ENCODE measurements around the gene OR5B17. TPM values are rescaled to one million over a fixed set of nuclear protein-coding genes. Genes with fewer than 3 reads are reported as not detected.
"Not testable (repeated sequence)": the region's sequence is repeated elsewhere in the genome, so short reads cannot be mapped to it uniquely, and the experiment has no call there.

The OR5B17 gene
- total RNA-seq: not detected

DNA sequence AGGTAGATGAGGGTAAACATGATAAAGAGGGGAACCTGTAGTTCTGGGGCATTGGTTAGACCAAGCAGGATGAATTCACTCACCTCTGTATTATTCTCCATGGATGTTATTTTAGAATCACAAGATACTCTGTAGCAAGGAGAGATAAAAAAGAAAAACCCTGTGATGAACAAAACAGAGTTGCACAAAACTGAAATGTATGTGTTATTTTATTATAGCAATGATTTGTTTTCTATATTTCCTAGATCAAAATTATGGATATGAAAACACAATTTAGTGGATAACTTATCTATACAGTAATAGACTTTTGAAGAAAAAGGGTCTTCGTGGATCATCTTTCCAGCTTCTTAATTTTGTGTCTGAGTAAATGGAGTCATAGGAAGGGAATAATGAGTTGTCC, at the start of gene OR5B17:
Gene OR5B17 (minus strand): TSS at position 101 of the 400 bp plus-strand sequence. CDS start 0 bp downstream, at position 101.
- Mint-ChIP-seq H3K27ac (no peak within 1 kb of the TSS), H3K4me3 (no peak within 1 kb of the TSS), H3K27me3 (ENCODE audit: low read depth) (peaks cover 8% of the 10 kb centered on the region), H3K4me1 (ENCODE audit: low read depth) (no peaks in the 10 kb centered on the region), H3K9me3 (ENCODE audit: insufficient read depth) (no peaks in the 10 kb centered on the region), H3K36me3 (ENCODE audit: low read depth) (no peaks in the 10 kb centered on the region)
- ChIA-PET CTCF (no interaction called here), POLR2A (no interaction called here)
- DNase-seq: no peak
- no peak for ATAC-seq

DNA sequence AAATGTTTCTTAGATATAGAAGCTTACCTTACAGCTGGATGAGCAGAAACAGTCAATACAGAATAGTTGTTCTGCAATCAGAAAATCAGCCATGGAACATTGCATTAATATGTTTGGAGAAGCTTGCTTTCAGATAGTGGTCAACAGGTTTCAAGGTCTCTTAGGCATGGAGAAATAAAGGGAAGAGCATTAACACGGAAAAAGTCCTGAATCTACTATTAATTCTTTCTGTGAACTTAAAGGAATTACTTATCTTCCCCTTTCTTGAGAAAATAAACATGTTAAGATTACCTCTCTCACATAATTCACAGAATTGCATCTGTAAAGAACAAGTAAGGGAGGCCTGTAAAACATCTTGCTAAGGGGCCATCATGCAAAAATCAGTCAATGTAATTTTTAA, 47.9 kb upstream of the OR5B17 start, which contains the start of gene OR5B3:
Gene OR5B3 (minus strand): TSS at position 101 of the 400 bp plus-strand sequence. CDS start 3,465 bp downstream, outside the sequence.
- H3K27me3 Mint-ChIP-seq (ENCODE audit: low read depth): no peaks in the 10 kb centered on the region
- H3K4me1 Mint-ChIP-seq (ENCODE audit: low read depth): no peaks in the 10 kb centered on the region
- no peak within 1 kb of the TSS for H3K4me3 Mint-ChIP-seq
- no peak within 1 kb of the TSS for H3K27ac Mint-ChIP-seq
- ChIA-PET CTCF (no interaction called here), POLR2A (no interaction called here)
- DNase-seq (no peak), ATAC-seq (no peak)
- H3K9me3 Mint-ChIP-seq (ENCODE audit: insufficient read depth): peaks cover 7% of the 10 kb centered on the region
- no peaks in the 10 kb centered on the region for H3K36me3 Mint-ChIP-seq (ENCODE audit: low read depth)

DNA sequence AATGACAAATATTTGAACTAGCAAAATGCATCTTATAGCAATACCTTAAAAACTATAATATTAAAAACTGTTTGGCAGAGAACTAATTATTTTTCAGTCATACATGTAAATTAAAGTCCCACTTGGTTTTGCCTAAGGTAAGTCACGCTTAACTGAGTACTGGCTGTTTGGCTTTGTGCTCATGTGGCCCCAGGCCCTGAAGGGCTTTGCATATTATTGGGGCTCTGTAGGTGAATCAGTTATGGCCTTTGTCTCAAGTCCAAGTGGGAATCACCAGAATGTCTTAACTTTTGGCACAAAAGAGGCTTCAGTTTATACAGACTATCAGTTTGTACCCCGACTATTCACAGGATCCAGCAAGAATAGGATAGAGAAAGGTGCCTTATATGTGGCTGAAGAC, 40.8 kb upstream of the OR5B17 start:
- H3K4me3 Mint-ChIP-seq; H3K27me3 Mint-ChIP-seq (ENCODE audit: low read depth); H3K4me1 Mint-ChIP-seq (ENCODE audit: low read depth); H3K27ac Mint-ChIP-seq; DNase-seq; H3K9me3 Mint-ChIP-seq (ENCODE audit: insufficient read depth); CTCF ChIA-PET; ATAC-seq; POLR2A ChIA-PET; H3K36me3 Mint-ChIP-seq (ENCODE audit: low read depth): not testable (repeated sequence)

DNA sequence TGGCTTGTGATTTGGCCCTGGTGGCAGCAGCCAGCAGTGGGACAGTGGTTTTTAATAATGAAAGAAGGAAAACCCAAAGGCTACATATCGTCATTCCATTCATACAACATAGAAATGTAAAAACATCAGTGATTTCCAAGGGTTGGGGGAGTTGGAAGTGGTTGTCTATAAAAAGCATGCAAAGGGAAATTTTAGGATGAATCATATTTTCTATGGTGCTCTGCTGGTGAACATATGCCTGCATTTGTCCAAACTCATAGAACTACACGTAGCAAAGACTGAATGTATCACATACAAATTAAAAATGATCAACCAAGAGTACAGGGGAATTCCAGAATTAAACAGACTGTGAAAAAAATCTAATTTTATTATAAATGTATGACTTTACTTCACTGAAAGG, 36.7 kb upstream of the OR5B17 start:
- ChIA-PET CTCF (no interaction called here), POLR2A (no interaction called here)
- Mint-ChIP-seq H3K27me3 (ENCODE audit: low read depth) (no peaks in the 10 kb centered on the region), H3K9me3 (ENCODE audit: insufficient read depth) (peaks cover 5% of the 10 kb centered on the region), H3K4me1 (ENCODE audit: low read depth) (no peaks in the 10 kb centered on the region), H3K36me3 (ENCODE audit: low read depth) (no peaks in the 10 kb centered on the region), H3K27ac (no peak overlapping the region), H3K4me3 (no peak overlapping the region)
- ATAC-seq: no peak
- DNase-seq: no peak

- no peaks in the 10 kb centered on the region for H3K27me3 Mint-ChIP-seq (ENCODE audit: low read depth)
- ChIA-PET POLR2A (no interaction called here), CTCF (no interaction called here)
- no peak overlapping the region for H3K4me3 Mint-ChIP-seq
- H3K27ac Mint-ChIP-seq: no peak overlapping the region
- ATAC-seq (no peak), DNase-seq (no peak)
- peaks cover 5% of the 10 kb centered on the region for H3K9me3 Mint-ChIP-seq (ENCODE audit: insufficient read depth)
- no peaks in the 10 kb centered on the region for H3K36me3 Mint-ChIP-seq (ENCODE audit: low read depth)
- H3K4me1 Mint-ChIP-seq (ENCODE audit: low read depth): no peaks in the 10 kb centered on the region
Observed at GRCh38 chr11:58394195-58394594, 35.3 kb upstream of the OR5B17 start.

- ATAC-seq: no peak
- POLR2A ChIA-PET: no interaction called here
- no peaks in the 10 kb centered on the region for H3K36me3 Mint-ChIP-seq (ENCODE audit: low read depth)
Observed at GRCh38 chr11:58392746-58393145, 33.9 kb upstream of the OR5B17 start.

GRCh38 chr11:58391879-58392278, 33.0 kb upstream of the OR5B17 start:
- POLR2A ChIA-PET: no interaction called here
- Mint-ChIP-seq H3K4me3 (no peak overlapping the region), H3K27me3 (ENCODE audit: low read depth) (no peaks in the 10 kb centered on the region), H3K4me1 (ENCODE audit: low read depth) (no peaks in the 10 kb centered on the region), H3K27ac (no peak overlapping the region), H3K36me3 (ENCODE audit: low read depth) (no peaks in the 10 kb centered on the region), H3K9me3 (ENCODE audit: insufficient read depth) (peaks cover 5% of the 10 kb centered on the region)
- ATAC-seq (no peak), DNase-seq (no peak)
- CTCF ChIA-PET: no interaction called here

More at GRCh38 chr11:58392746-58393145, 33.9 kb upstream of the OR5B17 start:
- H3K4me1 Mint-ChIP-seq (ENCODE audit: low read depth): no peaks in the 10 kb centered on the region
- no peak for DNase-seq
- no peak overlapping the region for H3K4me3 Mint-ChIP-seq
- H3K27ac Mint-ChIP-seq: no peak overlapping the region
- H3K27me3 Mint-ChIP-seq (ENCODE audit: low read depth): no peaks in the 10 kb centered on the region
- peaks cover 5% of the 10 kb centered on the region for H3K9me3 Mint-ChIP-seq (ENCODE audit: insufficient read depth)
- CTCF ChIA-PET: no interaction called here

DNA sequence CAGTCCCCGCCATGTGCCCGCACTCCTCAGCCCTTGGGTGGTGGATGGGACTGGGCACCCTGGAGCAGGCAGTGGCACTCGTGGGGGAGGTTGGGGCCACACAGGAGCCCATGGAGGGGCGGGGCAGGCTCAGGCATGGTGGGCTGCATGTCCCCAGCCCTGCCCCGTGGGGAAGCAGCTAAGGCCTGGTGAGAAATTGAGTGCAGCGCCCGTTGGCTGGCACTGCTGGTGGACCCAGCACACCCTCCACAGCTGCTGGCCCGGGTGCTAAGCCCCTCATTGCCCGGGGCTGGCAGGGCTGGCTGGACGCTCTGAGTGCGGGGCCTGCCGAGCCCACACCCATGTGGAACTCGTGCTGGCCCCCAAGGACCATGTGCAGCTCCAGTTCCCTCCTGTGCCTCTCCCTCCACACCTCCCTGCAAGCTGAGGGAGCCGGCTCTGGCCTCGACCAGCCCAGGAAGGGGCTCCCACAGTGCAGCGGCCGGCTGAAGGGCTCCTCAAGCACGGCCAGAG, 31.7 kb upstream of the OR5B17 start:
- Mint-ChIP-seq H3K4me3 (no peak overlapping the region), H3K4me1 (ENCODE audit: low read depth) (no peaks in the 10 kb centered on the region), H3K36me3 (ENCODE audit: low read depth) (no peaks in the 10 kb centered on the region), H3K9me3 (ENCODE audit: insufficient read depth) (peaks cover 5% of the 10 kb centered on the region), H3K27ac (no peak overlapping the region), H3K27me3 (ENCODE audit: low read depth) (no peaks in the 10 kb centered on the region)
- ChIA-PET POLR2A (no interaction called here), CTCF (no interaction called here)
- DNase-seq (no peak), ATAC-seq (no peak)

GRCh38 chr11:58354727-58355126, 4.1 kb downstream of the OR5B17 start:
- no peak overlapping the region for H3K4me3 Mint-ChIP-seq
- H3K9me3 Mint-ChIP-seq (ENCODE audit: insufficient read depth): no peaks in the 10 kb centered on the region
- H3K27ac Mint-ChIP-seq: no peak overlapping the region
- no peak for ATAC-seq
- H3K27me3 Mint-ChIP-seq (ENCODE audit: low read depth): peaks cover 2% of the 10 kb centered on the region
- no peak for DNase-seq
- ChIA-PET CTCF (no interaction called here), POLR2A (interaction anchor here (0.6 kb wide), 1 partner anchor 732 kb away, joined by 3 read pairs; no protein-coding TSS in a partner anchor)
- H3K36me3 Mint-ChIP-seq (ENCODE audit: low read depth): no peaks in the 10 kb centered on the region
- no peaks in the 10 kb centered on the region for H3K4me1 Mint-ChIP-seq (ENCODE audit: low read depth)

DNA sequence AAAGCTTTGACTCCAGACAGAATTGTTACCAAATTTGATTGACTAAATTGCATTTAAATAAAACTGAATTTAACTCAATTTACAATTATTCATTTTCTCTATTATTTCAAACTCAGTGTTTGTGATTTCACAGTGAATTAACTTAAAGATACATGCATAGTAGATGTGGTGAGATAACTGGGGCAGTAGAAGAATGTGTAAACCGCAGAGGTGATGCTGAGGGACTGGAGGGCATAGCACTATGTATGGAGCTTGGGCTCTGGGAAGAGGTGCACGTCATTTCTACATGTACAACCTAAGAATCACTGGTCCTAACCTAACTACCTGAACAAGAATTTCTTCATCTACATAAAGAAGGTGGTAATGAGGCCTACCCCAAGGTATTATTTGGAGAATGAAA, 13.7 kb downstream of the OR5B17 start:
- no peaks in the 10 kb centered on the region for H3K9me3 Mint-ChIP-seq (ENCODE audit: insufficient read depth)
- H3K27ac Mint-ChIP-seq: no peak overlapping the region
- H3K27me3 Mint-ChIP-seq (ENCODE audit: low read depth): peaks cover 2% of the 10 kb centered on the region
- H3K36me3 Mint-ChIP-seq (ENCODE audit: low read depth): no peaks in the 10 kb centered on the region
- CTCF ChIA-PET: no interaction called here
- ATAC-seq (no peak), DNase-seq (no peak)
- H3K4me3 Mint-ChIP-seq: no peak overlapping the region
- no peaks in the 10 kb centered on the region for H3K4me1 Mint-ChIP-seq (ENCODE audit: low read depth)
- POLR2A ChIA-PET: no interaction called here

- DNase-seq: no peak
- peaks cover 4% of the 10 kb centered on the region for H3K9me3 Mint-ChIP-seq (ENCODE audit: insufficient read depth)
- H3K27me3 Mint-ChIP-seq (ENCODE audit: low read depth): no peaks in the 10 kb centered on the region
- ATAC-seq: no peak
- POLR2A ChIA-PET: no interaction called here
- no peaks in the 10 kb centered on the region for H3K4me1 Mint-ChIP-seq (ENCODE audit: low read depth)
- no peak overlapping the region for H3K27ac Mint-ChIP-seq
- no peaks in the 10 kb centered on the region for H3K36me3 Mint-ChIP-seq (ENCODE audit: low read depth)
- CTCF ChIA-PET: no interaction called here
- no peak overlapping the region for H3K4me3 Mint-ChIP-seq
Observed at GRCh38 chr11:58334708-58335107, 24.2 kb downstream of the OR5B17 start.

DNA sequence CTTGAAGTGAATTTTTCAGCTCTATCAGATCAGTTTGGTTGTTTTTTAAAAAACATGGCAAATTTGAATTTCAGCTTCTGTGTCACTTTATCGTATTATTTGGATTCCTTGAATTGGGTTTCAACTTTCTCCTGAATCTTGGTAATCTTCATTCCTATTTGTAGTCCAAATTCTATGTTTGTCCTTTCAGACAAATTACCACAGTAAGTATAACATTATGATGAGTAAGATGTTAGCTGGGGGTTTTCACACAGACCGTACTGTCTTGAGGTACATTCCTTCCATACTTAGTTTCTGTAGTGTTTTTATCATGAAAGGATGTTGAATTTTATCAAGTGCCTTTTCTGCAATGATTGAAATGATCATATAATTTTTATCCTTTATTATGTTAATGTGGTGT, 28.0 kb downstream of the OR5B17 start:
- ATAC-seq (no peak), DNase-seq (no peak)
- Mint-ChIP-seq H3K4me3 (no peak overlapping the region), H3K9me3 (ENCODE audit: insufficient read depth) (peaks cover 4% of the 10 kb centered on the region), H3K36me3 (ENCODE audit: low read depth) (no peaks in the 10 kb centered on the region), H3K27me3 (ENCODE audit: low read depth) (peaks cover 2% of the 10 kb centered on the region), H3K27ac (no peak overlapping the region), H3K4me1 (ENCODE audit: low read depth) (no peaks in the 10 kb centered on the region)
- ChIA-PET CTCF (no interaction called here), POLR2A (no interaction called here)

GRCh38 chr11:58318532-58318931, 40.3 kb downstream of the OR5B17 start:
- ATAC-seq (no peak), DNase-seq (no peak)
- CTCF ChIA-PET: interaction anchor here (0.7 kb wide), 1 partner anchor 22 kb away, joined by 3 read pairs; no protein-coding TSS in a partner anchor
- H3K9me3 Mint-ChIP-seq (ENCODE audit: insufficient read depth): no peaks in the 10 kb centered on the region
- no peaks in the 10 kb centered on the region for H3K36me3 Mint-ChIP-seq (ENCODE audit: low read depth)
- no peak overlapping the region for H3K4me3 Mint-ChIP-seq
- no peaks in the 10 kb centered on the region for H3K27me3 Mint-ChIP-seq (ENCODE audit: low read depth)
- no peak overlapping the region for H3K27ac Mint-ChIP-seq
- POLR2A ChIA-PET: no interaction called here
- no peaks in the 10 kb centered on the region for H3K4me1 Mint-ChIP-seq (ENCODE audit: low read depth)
